HepG2 (cell line): ENCODE measurements around the gene SIGLEC6. TPM values are rescaled to one million over a fixed set of nuclear protein-coding genes. Genes with fewer than 3 reads are reported as not detected.

Source experiments
- HOMEZ ChIP-seq: IDR thresholded peaks from 2 replicates; pipeline ENCODE4 v1.6.1; 2016; ENCODE audit warnings: low read depth
- KDM3A ChIP-seq: IDR thresholded peaks from 2 replicates; pipeline ENCODE4 v1.6.1; 2018; ENCODE audit warnings: low read depth, missing compliant biosample characterization
- RAD21 ChIP-seq: fragments of 450-650 bp; formaldehyde crosslinking; IDR thresholded peaks from 2 replicates; pipeline ENCODE4 v1.5.0; 2020; ENCODE audit warnings: mild to moderate bottlenecking
- THAP9 ChIP-seq: sonication (generic); formaldehyde crosslinking; IDR thresholded peaks from 2 replicates; pipeline ENCODE4; 2020; ENCODE audit warnings: missing genetic modification reagents, mild to moderate bottlenecking, borderline replicate concordance
- ZKSCAN5 ChIP-seq: sonication (generic); formaldehyde crosslinking; IDR thresholded peaks from 2 replicates; pipeline ENCODE4 v1.5.1; 2020; ENCODE audit warnings: mild to moderate bottlenecking, missing genetic modification reagents
- ZNF274 ChIP-seq: sonication (generic); formaldehyde crosslinking; IDR thresholded peaks from 2 replicates; pipeline ENCODE4 v1.5.1; 2020; ENCODE audit warnings: mild to moderate bottlenecking, missing genetic modification reagents
- ZNF318 ChIP-seq: sonication (generic); formaldehyde crosslinking; IDR thresholded peaks from 2 replicates; pipeline ENCODE4 v1.4.0; 2020; ENCODE audit warnings: mild to moderate bottlenecking, missing genetic modification reagents
- ZNF598 ChIP-seq: sonication (generic); formaldehyde crosslinking; IDR thresholded peaks from 2 replicates; pipeline ENCODE4 v1.5.1; 2020; ENCODE audit warnings: mild to moderate bottlenecking, missing genetic modification reagents, borderline replicate concordance
- polyA plus RNA-seq, 8 experiments: library from polyadenylated mRNA; depleted of rRNA in 3 of 8; stranded (reverse) in 7 of 8; unstranded in 1 of 8; fragments of >200 nt; fragmentation: Illumina TruSeq in 4 of 8; extraction: Trizol in 4 of 8; gene quantifications; 2 replicates each; pipeline versions ENCODE4 v1.2.1 to v1.2.3, GENCODE V29; 2011 to 2016; ENCODE audit warnings: low read depth in 4 of 8, missing spikeins in 1 of 8, mixed read lengths in 1 of 8; ENCODE audit not compliant: insufficient read depth in 1 of 8
- total RNA-seq, 5 experiments: library from RNA; depleted of rRNA; stranded (reverse); fragments of >200 nt; fragmentation: Illumina TruSeq; extraction: Trizol; gene quantifications; 2 replicates each; pipeline ENCODE4 v1.2.3, GENCODE V29; 2016; ENCODE audit warnings: low read depth in 1 of 5

Gene SIGLEC6
- total and polyA plus RNA-seq, 2 of the 13 experiments (the other 11 are each of a cell fraction or from before 2014, with no cell fraction given), result not detected

- TF ChIP-seq ZNF318 (CRISPR knock-in tag) (no peak), ZNF274 (CRISPR knock-in tag) (no peak), THAP9 (CRISPR knock-in tag) (no peak), RAD21 (no peak), HOMEZ (no peak), KDM3A (CRISPR knock-in tag) (no peak), ZNF598 (CRISPR knock-in tag) (no peak), ZKSCAN5 (CRISPR knock-in tag) (no peak)
- TF ChIP-seq, all 625 proteins: peak for 0
Measured at GRCh38 chr19:51493776-51494175, 37.7 kb downstream of the SIGLEC6 start (continued).
